GM21360 (cell line): Measurements from ENCODE around the gene MAPK11.

Source experiments
- ATAC-seq: cut with Tn5 transposase; IDR thresholded peaks from one replicate; pipeline ENCODE4 v1.9.1; 2021; ENCODE audit warnings: mild to moderate bottlenecking, moderate library complexity; ENCODE audit not compliant: unreplicated experiment

MAPK11 gene

DNA sequence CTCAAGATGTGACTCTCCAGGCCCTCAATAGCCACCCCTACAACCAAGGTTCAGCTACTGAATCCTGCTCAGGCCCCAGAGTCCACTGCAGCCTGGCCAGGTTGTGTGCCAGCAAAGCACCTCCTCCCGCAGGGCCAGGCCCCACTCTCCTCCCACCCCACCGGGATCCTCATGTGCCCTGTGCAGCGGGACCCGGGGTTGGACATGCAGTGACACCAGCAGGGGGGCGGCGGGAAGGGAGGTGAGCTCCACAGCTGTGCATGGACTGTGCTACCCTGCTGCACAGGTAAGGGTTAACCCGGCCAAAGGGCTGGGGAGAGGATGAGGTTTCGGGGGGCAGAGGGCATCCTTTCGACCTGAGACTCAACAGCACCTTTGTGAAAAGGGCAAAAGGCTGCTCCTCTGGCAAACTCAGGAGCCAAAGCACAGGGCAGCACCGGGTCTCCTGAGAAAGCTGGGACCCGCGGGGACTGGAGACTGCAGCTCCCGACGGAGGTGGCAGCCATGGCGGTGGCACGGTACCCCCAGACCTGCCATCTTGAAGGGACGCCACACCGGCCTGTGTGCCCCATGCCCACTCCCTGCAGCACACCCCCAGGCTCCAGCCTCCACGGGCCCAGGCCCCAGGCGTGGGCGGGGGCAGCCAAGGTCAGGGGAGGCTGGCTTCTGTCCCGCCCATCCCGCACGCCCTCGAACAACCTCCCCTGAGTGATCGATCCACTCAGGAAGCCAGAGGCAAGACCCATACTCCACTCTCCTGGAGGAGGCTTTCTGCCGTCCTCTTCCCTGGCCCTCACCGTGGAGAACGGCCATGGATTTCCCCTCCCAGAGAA lies 26.7 kb upstream of the MAPK11 start:
- no peak for ATAC-seq

- no peak for ATAC-seq
Measured at GRCh38 chr22:50294319-50294656, 24.1 kb upstream of the MAPK11 start.

- no peak for ATAC-seq
Measured at GRCh38 chr22:50293441-50294318, 23.5 kb upstream of the MAPK11 start.

DNA sequence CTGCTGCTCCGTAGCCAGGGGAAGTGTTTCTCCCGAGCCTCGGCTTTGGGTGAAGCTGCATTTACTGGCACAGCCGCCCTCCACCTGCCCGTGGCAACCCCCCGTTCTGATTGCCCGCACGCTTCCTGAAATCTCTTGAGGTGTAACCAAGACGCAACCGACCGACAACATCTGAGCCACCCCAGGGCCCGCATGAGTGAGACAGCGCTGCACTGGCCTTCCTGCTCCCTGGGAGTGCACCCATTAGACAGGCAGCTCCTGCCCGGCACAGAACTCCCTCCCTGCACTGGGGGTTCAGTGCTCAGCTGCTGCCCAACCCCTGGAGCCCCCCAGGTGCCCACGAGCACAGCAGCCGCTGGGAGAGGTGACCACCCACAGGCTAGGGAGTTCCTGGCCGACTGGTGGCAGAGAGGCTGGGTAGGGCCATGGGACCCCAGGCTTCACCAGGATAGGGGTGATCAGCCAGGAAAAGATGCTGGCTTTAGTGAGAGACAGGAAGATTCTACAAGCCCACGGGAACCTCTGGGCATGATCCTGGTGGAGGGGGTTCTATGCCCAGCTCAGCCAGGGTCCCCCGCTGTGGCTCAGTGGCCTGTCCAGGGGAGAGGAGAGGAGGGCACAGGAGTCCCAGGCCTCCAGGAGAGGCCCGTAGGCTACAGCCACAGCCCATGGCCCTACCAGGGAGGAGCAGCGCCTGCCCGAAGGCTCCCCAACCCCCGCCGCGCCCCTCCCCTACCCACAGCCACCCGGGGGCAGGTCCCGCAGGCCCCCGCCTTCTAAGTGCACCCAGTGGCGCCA lies 22.7 kb upstream of the MAPK11 start:
- ATAC-seq = no peak

DNA sequence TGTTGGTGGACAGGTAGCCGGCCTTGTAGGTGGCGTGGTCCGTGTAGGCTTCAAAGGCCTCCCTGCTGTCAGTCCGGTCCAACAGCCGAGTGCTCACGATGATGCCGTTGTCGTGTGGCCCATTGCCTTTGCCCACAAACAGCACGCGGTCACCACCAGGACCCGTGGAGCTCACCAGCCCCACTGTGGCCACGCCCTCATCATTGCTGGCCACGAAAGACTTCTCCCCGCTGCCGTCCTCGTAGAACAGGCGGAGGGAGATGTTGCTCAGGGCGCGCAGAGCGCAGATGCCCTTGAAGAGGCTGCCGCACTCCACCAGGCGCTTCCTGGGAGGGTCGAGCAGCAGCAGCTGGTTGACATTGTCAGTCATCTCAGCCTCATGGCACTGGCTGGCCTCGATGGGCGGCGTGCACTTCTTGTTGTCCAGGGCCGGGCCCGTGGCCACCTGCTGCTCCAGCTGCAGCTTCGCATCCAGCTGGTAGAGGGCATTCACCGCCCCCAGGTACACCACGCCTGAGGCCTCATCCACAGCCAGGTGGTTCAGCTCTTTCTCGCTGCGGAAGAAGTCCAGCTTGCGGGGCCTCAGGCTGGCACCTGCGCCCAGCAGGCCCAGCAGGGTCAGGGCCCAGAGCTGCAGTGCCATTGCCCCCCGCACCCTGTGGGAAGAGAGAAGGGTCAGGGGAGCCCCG lies 19.9 kb upstream of the MAPK11 start:
- no peak for ATAC-seq

DNA sequence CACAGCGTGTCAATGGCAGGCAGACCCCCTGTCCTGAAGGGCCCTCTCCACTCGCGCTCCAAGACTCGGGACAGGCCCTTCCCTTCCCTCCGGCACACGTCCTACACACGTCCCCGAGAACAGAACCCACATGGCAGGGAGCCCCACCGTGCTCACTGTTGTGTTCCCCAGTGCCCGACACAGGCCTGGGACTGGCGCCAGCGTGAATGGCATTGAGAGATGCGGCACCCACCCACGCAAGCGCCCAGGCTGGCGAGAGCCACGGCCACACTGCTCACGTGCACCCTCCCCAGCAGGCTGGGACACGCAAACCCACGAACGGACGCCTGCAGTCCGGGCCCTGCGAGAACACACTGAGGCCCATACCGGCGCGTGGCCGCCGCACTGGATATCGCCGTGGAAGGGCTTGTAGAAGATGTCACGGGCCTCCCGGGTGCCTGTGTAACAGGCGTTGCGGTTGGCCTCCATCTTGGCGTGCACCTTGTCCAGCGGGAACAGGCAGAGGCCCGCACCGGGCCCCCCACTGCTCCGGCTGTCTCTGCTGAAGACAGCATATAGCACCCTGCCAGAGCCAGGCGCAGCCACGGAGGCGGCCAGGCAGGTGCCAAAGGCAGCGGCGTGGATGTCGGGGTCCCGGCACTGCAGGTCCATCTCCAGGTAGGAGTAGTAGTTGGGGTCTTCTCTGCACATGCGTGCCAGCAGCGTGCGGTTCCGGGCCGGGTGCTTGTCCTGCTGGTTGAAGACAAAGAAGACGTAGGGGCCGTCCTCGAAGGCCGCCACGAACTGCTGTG lies 19.2 kb upstream of the MAPK11 start:
- no peak for ATAC-seq

DNA sequence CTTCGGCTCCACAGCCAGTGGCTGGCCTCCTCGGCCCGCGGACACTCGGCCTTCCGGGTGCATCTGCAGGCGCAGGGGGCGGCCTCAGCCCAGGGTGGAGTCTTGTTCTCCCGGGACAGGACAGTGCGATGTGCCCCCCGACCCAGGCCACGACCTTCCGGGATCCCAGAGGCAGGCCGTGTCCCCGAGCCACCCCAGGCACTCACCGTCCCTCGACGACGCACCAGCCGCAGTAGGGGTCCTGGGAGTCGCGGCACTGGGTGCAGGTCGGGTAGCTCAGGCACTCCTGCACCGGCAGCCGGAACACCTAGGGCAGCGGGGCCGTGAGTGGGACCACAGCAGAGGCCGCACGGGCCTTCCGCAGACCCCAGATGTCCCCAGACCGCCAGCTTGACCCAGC lies 17.6 kb upstream of the MAPK11 start:
- no peak for ATAC-seq

DNA sequence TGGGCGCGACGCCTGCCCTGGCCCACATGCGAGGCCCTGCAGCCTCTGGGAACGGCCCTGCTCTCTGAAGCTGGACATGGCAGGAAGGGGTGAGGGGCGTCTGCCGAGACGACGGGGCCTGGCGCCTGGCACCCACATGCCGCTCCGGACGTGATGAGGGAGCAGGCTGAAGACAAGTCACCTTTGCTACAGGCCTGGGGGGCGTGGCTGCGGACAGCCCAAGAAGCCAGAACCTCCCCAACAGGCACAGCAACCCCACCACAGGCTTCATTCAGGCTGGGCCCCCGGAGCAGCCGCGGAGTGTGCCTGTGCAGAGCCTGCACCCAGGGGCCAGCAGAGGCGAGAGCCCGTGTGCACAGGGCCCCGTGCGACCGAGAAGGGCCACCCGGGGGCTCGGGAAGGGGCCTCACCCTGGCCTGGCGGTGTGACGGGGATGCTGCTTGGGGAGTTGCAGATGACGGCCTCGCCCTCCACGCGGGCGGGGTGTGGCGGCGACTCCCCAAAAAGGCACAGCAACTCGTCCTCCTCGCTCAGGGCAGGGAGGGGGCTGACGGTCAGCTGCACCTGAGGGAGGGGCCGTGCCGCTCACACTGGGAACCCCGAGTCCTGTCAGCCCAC lies 16.6 kb upstream of the MAPK11 start:
- no peak for ATAC-seq

- no peak for ATAC-seq
Measured at GRCh38 chr22:50286275-50286674, 16.1 kb upstream of the MAPK11 start.

GRCh38 chr22:50285568-50286229 lies 15.5 kb upstream of the MAPK11 start:
- ATAC-seq = no peak

- no peak for ATAC-seq
Measured at GRCh38 chr22:50284479-50284878, 14.3 kb upstream of the MAPK11 start.

- ATAC-seq = no peak
Measured at GRCh38 chr22:50283821-50284220, 13.6 kb upstream of the MAPK11 start.

DNA sequence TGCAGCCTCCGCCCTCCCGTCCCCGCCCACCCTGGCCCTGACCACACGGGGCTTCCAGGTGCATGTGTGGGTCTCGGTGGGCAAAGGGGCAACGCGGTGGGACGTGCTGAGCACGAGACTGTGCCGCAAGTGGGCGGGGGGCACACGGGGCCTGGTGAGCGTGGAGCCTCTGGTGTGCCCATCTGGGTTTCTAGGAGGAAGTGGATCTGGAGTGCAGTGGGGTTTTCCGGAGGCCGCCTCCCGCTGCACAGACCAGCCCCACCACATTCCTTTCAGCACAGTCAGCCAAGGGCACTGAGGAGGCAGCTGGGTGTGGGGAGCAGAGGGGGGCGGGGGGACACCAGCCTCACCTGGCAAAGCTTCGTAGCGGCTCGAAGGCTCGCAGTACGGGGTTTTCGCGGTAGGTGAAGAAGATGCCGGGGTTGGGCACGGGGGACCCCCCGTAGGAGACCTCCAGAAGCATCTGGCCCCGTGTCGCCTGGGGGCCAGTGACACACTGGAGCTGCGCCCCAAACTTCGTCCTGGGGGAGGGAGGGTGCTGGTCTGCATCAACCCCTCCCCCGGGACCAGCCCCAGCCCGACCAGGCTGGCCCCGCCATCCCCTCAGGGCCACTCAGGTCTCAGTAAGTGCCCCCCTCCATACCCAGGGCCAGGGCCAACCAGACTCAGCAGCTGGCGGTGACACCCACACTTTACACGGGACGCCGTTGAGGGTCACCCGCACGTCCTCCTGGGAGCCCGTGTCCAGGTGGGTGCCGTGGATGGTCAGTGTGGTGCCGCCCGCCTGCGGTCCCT lies 12.4 kb upstream of the MAPK11 start:
- no peak for ATAC-seq

DNA sequence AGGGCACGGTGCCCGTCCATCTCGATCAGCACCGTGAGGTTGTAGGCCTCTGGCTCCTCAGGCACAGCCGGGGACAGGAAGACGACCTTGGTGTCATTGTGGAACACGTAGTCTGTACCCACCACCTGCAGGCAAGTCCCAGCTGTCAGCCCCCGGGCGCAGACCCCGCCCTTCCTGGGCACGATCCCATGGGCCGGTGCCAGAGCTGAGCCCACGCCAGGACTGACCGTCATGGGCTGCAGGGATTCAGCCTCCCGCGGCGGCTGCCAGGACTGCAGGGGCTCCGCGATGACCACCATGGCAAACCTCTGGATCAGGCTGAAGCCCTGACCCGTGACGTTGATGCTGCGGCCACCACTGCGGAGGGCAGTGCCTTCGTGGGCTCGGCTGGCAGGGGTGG lies 11.8 kb upstream of the MAPK11 start:
- no peak for ATAC-seq

DNA sequence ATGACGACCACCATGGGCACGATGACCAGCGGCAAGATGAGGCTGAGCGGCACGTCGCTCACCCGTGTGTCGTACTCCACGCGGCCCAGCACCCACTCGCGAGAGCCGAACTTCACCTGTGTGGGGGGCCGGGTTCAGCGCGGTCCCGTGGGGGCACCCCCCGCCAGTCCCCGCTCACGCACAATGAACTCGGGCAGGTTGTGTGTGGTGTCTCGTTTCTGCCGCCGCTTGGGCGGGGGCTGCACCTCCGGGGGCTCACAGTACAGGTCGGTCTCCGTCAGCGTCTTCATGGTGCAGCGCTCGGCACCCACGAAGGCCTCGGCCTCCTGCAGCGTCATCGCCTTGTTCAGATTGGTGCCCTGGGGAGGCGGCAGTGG lies 11.2 kb upstream of the MAPK11 start:
- no peak for ATAC-seq

DNA sequence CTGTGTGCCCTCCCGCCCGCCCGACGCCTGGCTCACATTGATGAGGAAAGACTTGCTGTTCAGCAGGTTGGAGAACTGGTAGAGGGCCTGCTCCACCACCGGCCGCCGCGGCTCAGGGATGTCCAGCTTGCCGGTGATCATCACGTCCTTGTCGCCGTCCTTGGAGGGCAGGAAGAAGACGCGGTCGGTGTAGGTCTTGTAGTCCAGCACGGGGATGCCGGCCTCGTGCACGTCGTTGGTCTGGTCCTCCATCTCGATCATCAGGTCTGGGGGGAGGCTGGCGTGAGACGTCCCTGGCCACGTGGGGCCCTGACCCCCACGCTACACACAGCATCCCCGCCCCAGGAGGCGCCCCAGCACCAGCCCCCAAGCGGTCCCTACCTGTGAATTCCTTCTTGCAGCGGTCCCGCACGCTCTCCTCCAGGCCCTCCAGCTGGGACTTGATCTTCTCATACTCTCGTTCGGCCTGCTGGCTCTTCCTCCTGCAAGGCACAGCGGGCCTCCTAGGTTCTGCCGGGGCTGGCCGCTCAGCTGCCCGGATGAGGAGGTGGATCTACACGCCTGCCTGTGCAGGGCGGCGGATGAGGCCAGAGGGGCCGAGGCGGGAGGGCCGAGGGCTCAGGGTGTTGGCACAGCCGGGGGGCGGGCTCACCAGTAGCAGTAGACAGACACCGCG lies 10.7 kb upstream of the MAPK11 start:
- no peak for ATAC-seq

DNA sequence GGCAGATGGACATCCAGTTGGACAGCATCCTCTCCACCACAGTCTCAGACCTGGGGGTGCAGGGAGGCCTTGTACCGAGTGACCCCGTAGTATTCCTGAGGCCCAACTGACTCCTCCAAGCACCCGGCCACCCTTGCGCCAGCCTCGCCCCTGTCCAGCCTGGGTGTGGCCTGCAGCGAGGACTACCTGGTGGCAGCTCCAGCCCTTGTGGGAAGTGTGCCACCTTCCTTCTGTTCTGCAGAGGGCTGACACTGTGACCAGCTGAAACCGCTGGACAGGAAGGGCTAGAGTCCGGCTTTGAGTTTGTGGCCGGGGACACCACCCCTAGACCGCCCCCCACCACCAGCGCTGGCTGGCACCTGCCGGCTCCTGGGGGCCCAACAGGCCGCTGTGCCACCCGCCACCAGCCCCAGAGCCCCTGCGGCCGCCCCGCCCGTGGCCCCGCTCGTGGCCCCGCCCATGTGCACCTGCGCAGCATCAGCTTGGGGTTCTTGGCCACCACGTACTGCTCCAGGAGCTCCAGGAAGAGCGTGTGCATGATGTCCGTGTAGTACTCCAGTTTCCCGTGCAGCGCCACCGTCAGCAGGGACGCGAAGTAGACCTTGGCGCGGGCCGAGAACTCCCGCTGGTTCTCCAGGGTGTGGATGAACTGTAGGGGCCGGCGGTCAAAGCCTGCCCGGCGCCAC lies 10.0 kb upstream of the MAPK11 start:
- ATAC-seq = no peak
